ENCODE measurements around the gene SLC5A4. TPM values are rescaled to one million over a fixed set of nuclear protein-coding genes. Genes with fewer than 3 reads are reported as not detected.
A peak's percentile ranks its signal among the peaks of the same experiment; 100 is the strongest.

Gene SLC5A4
- total and polyA plus RNA-seq, 8 donors = 0.29 to 3.3 (median 0.58) TPM; not detected in 5

- peaks cover 12 to 57% (median 22%) of the 10 kb centered on the region in 3 donors for H3K27me3 ChIP-seq
- peak in 1 of 2 donors; percentile 16 for DNase-seq
- intact Hi-C loops (cut with DNase I; ENCODE audit: low total_unique reads) = no loop called here
- H3K4me3 ChIP-seq = peak overlapping the region in 3 of 4 donors; percentile 4 to 39 (median 28)
- TF ChIP-seq POLR2A (IDR thresholded peaks at IDR 0.05) (no peak), EP300 (IDR thresholded peaks at IDR 0.05) (no peak), CTCF (IDR thresholded peaks at IDR 0.05) (no peak), POLR2AphosphoS5 (IDR thresholded peaks at IDR 0.05) (no peak)
- no peak overlapping the region for H3K27ac ChIP-seq
- WGBS, 5 donors = 22 to 53% (median 43%) methylated on average over 26 to 53 of the region's 53 CpGs
- no peaks in the 10 kb centered on the region for H3K36me3 ChIP-seq
- no peaks in the 10 kb centered on the region for H3K9me3 ChIP-seq
- peaks cover 0 to 32% (median 14%) of the 10 kb centered on the region in 4 donors for H3K4me1 ChIP-seq
Measured at GRCh38 chr22:32203181-32204039, 51.7 kb downstream of the SLC5A4 start.

- Histone ChIP-seq H3K27ac (no peak overlapping the region), H3K27me3 (peaks cover 12 to 64% (median 22%) of the 10 kb centered on the region in 3 donors), H3K9me3 (no peaks in the 10 kb centered on the region), H3K36me3 (no peaks in the 10 kb centered on the region), H3K4me1 (peaks cover 0 to 32% (median 14%) of the 10 kb centered on the region in 4 donors), H3K4me3 (peak overlapping the region in 2 of 4 donors; percentile 28 to 39)
- WGBS, 5 donors = 8 to 17% (median 12%) methylated on average over 18 to 29 of the region's 29 CpGs
- DNase-seq = peak; percentile 52 to 87
- intact Hi-C loops (cut with DNase I; ENCODE audit: low total_unique reads) = no loop called here
- TF ChIP-seq POLR2AphosphoS5 (IDR thresholded peaks at IDR 0.05) (no peak), CTCF (IDR thresholded peaks at IDR 0.05) (peak in 5 of 7 experiments; percentile 11 to 39 (median 35)), POLR2A (IDR thresholded peaks at IDR 0.05) (no peak), EP300 (IDR thresholded peaks at IDR 0.05) (no peak)
Measured at GRCh38 chr22:32202539-32203180, 52.5 kb downstream of the SLC5A4 start.

- Histone ChIP-seq H3K4me1 (peaks cover 0 to 32% (median 14%) of the 10 kb centered on the region in 4 donors), H3K27ac (no peak overlapping the region), H3K4me3 (no peak overlapping the region), H3K36me3 (no peaks in the 10 kb centered on the region), H3K9me3 (no peaks in the 10 kb centered on the region), H3K27me3 (peaks cover 12 to 68% (median 22%) of the 10 kb centered on the region in 3 donors)
- DNase-seq = no peak
- 18 to 23% (median 19%) methylated on average over 4 of the region's 4 CpGs for WGBS, 5 donors
- intact Hi-C loops (cut with DNase I; ENCODE audit: low total_unique reads) = no loop called here
- TF ChIP-seq EP300 (IDR thresholded peaks at IDR 0.05) (no peak), POLR2AphosphoS5 (IDR thresholded peaks at IDR 0.05) (no peak), CTCF (IDR thresholded peaks at IDR 0.05) (no peak), POLR2A (IDR thresholded peaks at IDR 0.05) (no peak)
Measured at GRCh38 chr22:32202161-32202538, 53.0 kb downstream of the SLC5A4 start.

- no peak for TF ChIP-seq CTCF (IDR thresholded peaks at IDR 0.05)
- TF ChIP-seq POLR2AphosphoS5 (IDR thresholded peaks at IDR 0.05) = no peak
- no peak for TF ChIP-seq POLR2A (IDR thresholded peaks at IDR 0.05)
- 64 to 77% (median 75%) methylated on average over 10 of the region's 10 CpGs for WGBS, 5 donors
- no peaks in the 10 kb centered on the region for H3K9me3 ChIP-seq
- H3K4me3 ChIP-seq = no peak overlapping the region
- H3K4me1 ChIP-seq = peaks cover 0 to 25% (median 11%) of the 10 kb centered on the region in 4 donors
- no peak for DNase-seq
- intact Hi-C loops (cut with DNase I; ENCODE audit: low total_unique reads) = no loop called here
- H3K27me3 ChIP-seq = peaks cover 12 to 58% (median 22%) of the 10 kb centered on the region in 3 donors
- no peak overlapping the region for H3K27ac ChIP-seq
- no peaks in the 10 kb centered on the region for H3K36me3 ChIP-seq
Measured at GRCh38 chr22:32200752-32201151, 54.4 kb downstream of the SLC5A4 start.
